Nephron progenitor cell (in vitro differentiated cells): Measurements from ENCODE around the gene BID.

Experiments
- DNase-seq: peaks from one replicate; pipeline ENCODE4 v3.0.0; 2021
- H3K27ac Mint-ChIP-seq: 2 replicates; pipeline ENCODE4 v1.8.0; 2021; ENCODE audit warnings: mild to moderate bottlenecking, moderate library complexity, mixed read lengths
- H3K27me3 Mint-ChIP-seq: 2 replicates; pipeline ENCODE4 v1.8.0; 2021; ENCODE audit warnings: mild to moderate bottlenecking, low read depth, mixed read lengths; ENCODE audit not compliant: poor library complexity
- H3K36me3 Mint-ChIP-seq: 2 replicates; pipeline ENCODE4 v1.8.0; 2021; ENCODE audit warnings: low read depth, mixed read lengths
- H3K4me1 Mint-ChIP-seq: 2 replicates; pipeline ENCODE4 v1.8.0; 2021; ENCODE audit warnings: mixed read lengths
- H3K4me3 Mint-ChIP-seq: 2 replicates; pipeline ENCODE4 v1.8.0; 2021; ENCODE audit warnings: mild to moderate bottlenecking, moderate library complexity, mixed read lengths
- H3K9me3 Mint-ChIP-seq: 2 replicates; pipeline ENCODE4 v1.8.0; 2021; ENCODE audit warnings: mild to moderate bottlenecking, moderate library complexity, mixed read lengths
- CTCF ChIP-seq: fragments of 200-600 bp; sonication (generic); IDR thresholded peaks from 2 replicates; pipeline ENCODE4 v1.5.0; 2021; ENCODE audit warnings: antibody characterized with exemption

BID gene

GRCh38 chr22:17818180-17818579, 43.9 kb upstream of the BID start:
- H3K9me3 Mint-ChIP-seq = no peaks in the 10 kb centered on the region
- TF ChIP-seq CTCF = no peak
- H3K36me3 Mint-ChIP-seq = no peaks in the 10 kb centered on the region
- no peaks in the 10 kb centered on the region for H3K27me3 Mint-ChIP-seq
- H3K27ac Mint-ChIP-seq = no peak overlapping the region
- no peak overlapping the region for H3K4me3 Mint-ChIP-seq
- H3K4me1 Mint-ChIP-seq = no peaks in the 10 kb centered on the region
- DNase-seq = no peak

- no peaks in the 10 kb centered on the region for H3K27me3 Mint-ChIP-seq
- no peak overlapping the region for H3K27ac Mint-ChIP-seq
- H3K4me3 Mint-ChIP-seq = no peak overlapping the region
- H3K36me3 Mint-ChIP-seq = no peaks in the 10 kb centered on the region
- peaks cover 4% of the 10 kb centered on the region for H3K4me1 Mint-ChIP-seq
- no peak for DNase-seq
- no peaks in the 10 kb centered on the region for H3K9me3 Mint-ChIP-seq
- TF ChIP-seq CTCF = no peak
Observed at GRCh38 chr22:17817511-17818065, 43.3 kb upstream of the BID start.

GRCh38 chr22:17817079-17817478, 42.8 kb upstream of the BID start:
- H3K27ac Mint-ChIP-seq = no peak overlapping the region
- no peaks in the 10 kb centered on the region for H3K27me3 Mint-ChIP-seq
- no peaks in the 10 kb centered on the region for H3K9me3 Mint-ChIP-seq
- peaks cover 4% of the 10 kb centered on the region for H3K4me1 Mint-ChIP-seq
- TF ChIP-seq CTCF = no peak
- DNase-seq = no peak
- H3K4me3 Mint-ChIP-seq = no peak overlapping the region
- no peaks in the 10 kb centered on the region for H3K36me3 Mint-ChIP-seq

- H3K4me3 Mint-ChIP-seq = no peak overlapping the region
- H3K27me3 Mint-ChIP-seq = no peaks in the 10 kb centered on the region
- DNase-seq = no peak
- H3K36me3 Mint-ChIP-seq = no peaks in the 10 kb centered on the region
- H3K4me1 Mint-ChIP-seq = peaks cover 4% of the 10 kb centered on the region
- no peaks in the 10 kb centered on the region for H3K9me3 Mint-ChIP-seq
- no peak for TF ChIP-seq CTCF
- H3K27ac Mint-ChIP-seq = peak overlapping the region; percentile 54
Observed at GRCh38 chr22:17816649-17817048, 42.4 kb upstream of the BID start.

- Mint-ChIP-seq H3K9me3 (no peaks in the 10 kb centered on the region), H3K4me1 (peaks cover 11% of the 10 kb centered on the region), H3K27me3 (no peaks in the 10 kb centered on the region), H3K4me3 (no peak overlapping the region), H3K36me3 (no peaks in the 10 kb centered on the region), H3K27ac (no peak overlapping the region)
- DNase-seq = no peak
- TF ChIP-seq CTCF = no peak
Observed at GRCh38 chr22:17815703-17816254, 41.5 kb upstream of the BID start.

GRCh38 chr22:17814830-17815229, 40.6 kb upstream of the BID start:
- no peak overlapping the region for H3K4me3 Mint-ChIP-seq
- no peak for DNase-seq
- peak overlapping the region; percentile 48 for H3K27ac Mint-ChIP-seq
- H3K36me3 Mint-ChIP-seq = no peaks in the 10 kb centered on the region
- H3K4me1 Mint-ChIP-seq = peaks cover 15% of the 10 kb centered on the region
- TF ChIP-seq CTCF = no peak
- H3K9me3 Mint-ChIP-seq = no peaks in the 10 kb centered on the region
- no peaks in the 10 kb centered on the region for H3K27me3 Mint-ChIP-seq
